ENCODE results near the gene BCL2L2. TPM values are rescaled to one million over a fixed set of nuclear protein-coding genes. Genes with fewer than 3 reads are reported as not detected.

Gene BCL2L2
- total and polyA plus RNA-seq, 9 of the 15 experiments (the other 6 are each of a cell fraction or from before 2014, with no cell fraction given), result 2.6 to 32.5 (median 14.7) TPM

DNA sequence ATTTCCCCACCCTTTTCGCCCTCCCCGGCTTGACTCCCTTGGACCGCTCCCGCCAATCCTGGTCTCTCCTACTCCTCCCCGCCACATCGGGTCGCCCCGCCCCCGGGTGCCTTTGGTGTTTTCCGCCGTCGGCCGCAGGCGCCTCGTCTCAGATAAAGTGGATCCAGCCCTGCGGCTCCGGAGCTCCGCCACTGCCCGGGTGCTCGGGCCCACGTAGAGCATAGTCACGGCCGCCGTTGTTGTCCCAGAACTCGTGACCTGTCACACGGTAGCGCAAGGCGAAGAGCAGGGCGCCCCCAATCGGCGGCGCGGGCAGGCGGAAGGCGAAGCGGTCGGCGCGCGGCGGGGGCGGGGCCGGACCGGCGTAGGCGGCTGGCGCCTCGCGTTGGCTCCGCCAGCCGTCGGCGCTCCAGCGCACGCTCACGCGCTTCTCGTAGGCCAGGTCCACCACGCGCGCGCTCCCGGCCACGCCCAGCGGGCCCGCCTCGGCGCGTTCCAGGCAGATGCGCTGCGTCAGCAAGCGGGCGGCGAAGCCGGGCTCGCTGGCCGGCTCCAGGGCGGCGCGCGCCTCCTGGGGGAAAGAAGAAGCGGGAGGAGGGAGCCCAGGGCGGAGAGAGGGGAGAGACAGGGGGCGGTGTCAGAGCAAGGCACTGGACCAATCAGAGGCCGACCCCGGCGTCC is 5.2 kb upstream of the BCL2L2 start (continued):
- TF ChIP-seq, protein P1, sequence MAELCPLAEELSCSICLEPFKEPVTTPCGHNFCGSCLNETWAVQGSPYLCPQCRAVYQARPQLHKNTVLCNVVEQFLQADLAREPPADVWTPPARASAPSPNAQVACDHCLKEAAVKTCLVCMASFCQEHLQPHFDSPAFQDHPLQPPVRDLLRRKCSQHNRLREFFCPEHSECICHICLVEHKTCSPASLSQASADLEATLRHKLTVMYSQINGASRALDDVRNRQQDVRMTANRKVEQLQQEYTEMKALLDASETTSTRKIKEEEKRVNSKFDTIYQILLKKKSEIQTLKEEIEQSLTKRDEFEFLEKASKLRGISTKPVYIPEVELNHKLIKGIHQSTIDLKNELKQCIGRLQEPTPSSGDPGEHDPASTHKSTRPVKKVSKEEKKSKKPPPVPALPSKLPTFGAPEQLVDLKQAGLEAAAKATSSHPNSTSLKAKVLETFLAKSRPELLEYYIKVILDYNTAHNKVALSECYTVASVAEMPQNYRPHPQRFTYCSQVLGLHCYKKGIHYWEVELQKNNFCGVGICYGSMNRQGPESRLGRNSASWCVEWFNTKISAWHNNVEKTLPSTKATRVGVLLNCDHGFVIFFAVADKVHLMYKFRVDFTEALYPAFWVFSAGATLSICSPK (IDR thresholded peaks at IDR 0.05; ENCODE audit: borderline replicate concordance), result no peak
- TF ChIP-seq YBX1 (IDR thresholded peaks at IDR 0.05), result no peak
- no peak for TF ChIP-seq NR3C1 (CRISPR knock-in tag; IDR thresholded peaks at IDR 0.05)
- no peak for TF ChIP-seq ZNF830 (CRISPR knock-in tag; IDR thresholded peaks at IDR 0.05)
- TF ChIP-seq BHLHE40 (IDR thresholded peaks at IDR 0.05; ENCODE audit: low read length), result peak; percentile 93
- TF ChIP-seq HNRNPH1 (optimal IDR thresholded peaks at IDR 0.05; ENCODE audit: low read depth, low read length), result no peak
- TF ChIP-seq TRIM24 (IDR thresholded peaks at IDR 0.05), result peak in 1 of 2 experiments; percentile 28; a peak in 1 of 4 replicates
- TF ChIP-seq PHF21A (IDR thresholded peaks at IDR 0.05; ENCODE audit: borderline replicate concordance, low read depth), result 0 out of 2 replicates have a peak, but pooled peaks have one; percentile 70
- no peak for TF ChIP-seq SMARCA5 (IDR thresholded peaks at IDR 0.05)
- TF ChIP-seq BRD4 (IDR thresholded peaks at IDR 0.05), result no peak
- no peak for TF ChIP-seq COPS2 (conservative IDR thresholded peaks at IDR 0.05)
- TF ChIP-seq ILK (tag; IDR thresholded peaks at IDR 0.05; ENCODE audit: borderline replicate concordance, low read depth), result no peak
- 0 out of 2 replicates have a peak, but pooled peaks have one; percentile 63 for TF ChIP-seq RNF2 (IDR thresholded peaks at IDR 0.05)
- TF ChIP-seq ZNF764 (CRISPR knock-in tag; IDR thresholded peaks at IDR 0.05; ENCODE audit: low read depth), result no peak
- peak; percentile 92 for TF ChIP-seq HMGN3 (IDR thresholded peaks at IDR 0.05; ENCODE audit: borderline replicate concordance, extremely low read depth, insufficient read length, low read depth, low read length)
- TF ChIP-seq EZH2 (IDR thresholded peaks at IDR 0.05; ENCODE audit: borderline replicate concordance, low read depth, low read length), result no peak
- peak; percentile 81 for TF ChIP-seq L3MBTL2 (IDR thresholded peaks at IDR 0.05)
- TF ChIP-seq, protein P2, sequence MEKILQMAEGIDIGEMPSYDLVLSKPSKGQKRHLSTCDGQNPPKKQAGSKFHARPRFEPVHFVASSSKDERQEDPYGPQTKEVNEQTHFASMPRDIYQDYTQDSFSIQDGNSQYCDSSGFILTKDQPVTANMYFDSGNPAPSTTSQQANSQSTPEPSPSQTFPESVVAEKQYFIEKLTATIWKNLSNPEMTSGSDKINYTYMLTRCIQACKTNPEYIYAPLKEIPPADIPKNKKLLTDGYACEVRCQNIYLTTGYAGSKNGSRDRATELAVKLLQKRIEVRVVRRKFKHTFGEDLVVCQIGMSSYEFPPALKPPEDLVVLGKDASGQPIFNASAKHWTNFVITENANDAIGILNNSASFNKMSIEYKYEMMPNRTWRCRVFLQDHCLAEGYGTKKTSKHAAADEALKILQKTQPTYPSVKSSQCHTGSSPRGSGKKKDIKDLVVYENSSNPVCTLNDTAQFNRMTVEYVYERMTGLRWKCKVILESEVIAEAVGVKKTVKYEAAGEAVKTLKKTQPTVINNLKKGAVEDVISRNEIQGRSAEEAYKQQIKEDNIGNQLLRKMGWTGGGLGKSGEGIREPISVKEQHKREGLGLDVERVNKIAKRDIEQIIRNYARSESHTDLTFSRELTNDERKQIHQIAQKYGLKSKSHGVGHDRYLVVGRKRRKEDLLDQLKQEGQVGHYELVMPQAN (IDR thresholded peaks at IDR 0.05; ENCODE audit: borderline replicate concordance), result peak; percentile 69; the same call in 1 of the 2 replicates
- no peak for TF ChIP-seq ILF3 (IDR thresholded peaks at IDR 0.05; ENCODE audit: borderline replicate concordance)
- TF ChIP-seq, protein P3, sequence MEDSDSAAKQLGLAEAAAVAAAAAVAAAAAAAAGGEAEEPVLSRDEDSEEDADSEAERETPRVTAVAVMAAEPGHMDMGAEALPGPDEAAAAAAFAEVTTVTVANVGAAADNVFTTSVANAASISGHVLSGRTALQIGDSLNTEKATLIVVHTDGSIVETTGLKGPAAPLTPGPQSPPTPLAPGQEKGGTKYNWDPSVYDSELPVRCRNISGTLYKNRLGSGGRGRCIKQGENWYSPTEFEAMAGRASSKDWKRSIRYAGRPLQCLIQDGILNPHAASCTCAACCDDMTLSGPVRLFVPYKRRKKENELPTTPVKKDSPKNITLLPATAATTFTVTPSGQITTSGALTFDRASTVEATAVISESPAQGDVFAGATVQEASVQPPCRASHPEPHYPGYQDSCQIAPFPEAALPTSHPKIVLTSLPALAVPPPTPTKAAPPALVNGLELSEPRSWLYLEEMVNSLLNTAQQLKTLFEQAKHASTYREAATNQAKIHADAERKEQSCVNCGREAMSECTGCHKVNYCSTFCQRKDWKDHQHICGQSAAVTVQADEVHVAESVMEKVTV (CRISPR knock-in tag; IDR thresholded peaks at IDR 0.05), result no peak
- TF ChIP-seq, protein P4, sequence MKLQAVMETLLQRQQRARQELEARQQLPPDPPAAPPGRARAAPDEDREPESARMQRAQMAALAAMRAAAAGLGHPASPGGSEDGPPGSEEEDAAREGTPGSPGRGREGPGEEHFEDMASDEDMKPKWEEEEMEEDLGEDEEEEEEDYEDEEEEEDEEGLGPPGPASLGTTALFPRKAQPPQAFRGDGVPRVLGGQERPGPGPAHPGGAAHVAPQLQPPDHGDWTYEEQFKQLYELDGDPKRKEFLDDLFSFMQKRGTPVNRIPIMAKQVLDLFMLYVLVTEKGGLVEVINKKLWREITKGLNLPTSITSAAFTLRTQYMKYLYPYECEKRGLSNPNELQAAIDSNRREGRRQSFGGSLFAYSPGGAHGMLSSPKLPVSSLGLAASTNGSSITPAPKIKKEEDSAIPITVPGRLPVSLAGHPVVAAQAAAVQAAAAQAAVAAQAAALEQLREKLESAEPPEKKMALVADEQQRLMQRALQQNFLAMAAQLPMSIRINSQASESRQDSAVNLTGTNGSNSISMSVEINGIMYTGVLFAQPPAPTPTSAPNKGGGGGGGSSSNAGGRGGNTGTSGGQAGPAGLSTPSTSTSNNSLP (IDR thresholded peaks at IDR 0.05; ENCODE audit: borderline replicate concordance, low read depth, low read length), result no peak

All from K562 (cell line).